Smooth muscle cell (in vitro differentiated cells): ENCODE data around the gene ZNF497. TPM values are rescaled to one million over a fixed set of nuclear protein-coding genes. Genes with fewer than 3 reads are reported as not detected.

Experiments
- DNase-seq: peaks from one replicate; lab custom pipeline; 2025; ENCODE audit not compliant: unreplicated experiment; lab: John Stamatoyannopoulos, UW
- H2AFZ ChIP-seq: fragments of 200-600 bp; sonication (generic); 2 replicates; pipeline ENCODE4 v1.6.0; 2016; ENCODE audit warnings: antibody characterized with exemption, low read depth, mild to moderate bottlenecking
- H3F3A ChIP-seq: fragments of 200-600 bp; sonication (generic); 2 replicates; pipeline ENCODE4 v1.6.0; 2017; ENCODE audit warnings: antibody characterized with exemption, low read depth
- H3K27ac ChIP-seq: fragments of 200-600 bp; sonication (generic); 2 replicates; pipeline ENCODE4 v1.5.1; 2016; ENCODE audit warnings: low read depth, mild to moderate bottlenecking
- H3K27me3 ChIP-seq: fragments of 200-600 bp; sonication (generic); 2 replicates; pipeline ENCODE4 v1.6.1; 2016; ENCODE audit warnings: low read depth, mild to moderate bottlenecking
- H3K36me3 ChIP-seq: fragments of 200-600 bp; sonication (generic); 2 replicates; pipeline ENCODE4 v1.5.1; 2016; ENCODE audit warnings: low read depth
- H3K4me1 ChIP-seq: fragments of 200-600 bp; sonication (generic); 2 replicates; pipeline ENCODE4 v1.5.1; 2016; ENCODE audit warnings: low read depth
- H3K4me2 ChIP-seq: fragments of 200-600 bp; sonication (generic); 2 replicates; pipeline ENCODE4 v1.6.0; 2016; ENCODE audit warnings: mild to moderate bottlenecking
- H3K4me3 ChIP-seq: fragments of 200-600 bp; sonication (generic); 2 replicates; pipeline ENCODE4 v1.5.1; 2016; ENCODE audit warnings: mild to moderate bottlenecking
- H3K79me2 ChIP-seq: fragments of 200-600 bp; sonication (generic); 2 replicates; pipeline ENCODE4 v1.6.0; 2016; ENCODE audit warnings: low read depth, mild to moderate bottlenecking
- H3K9ac ChIP-seq: fragments of 200-600 bp; sonication (generic); 2 replicates; pipeline ENCODE4 v1.6.0; 2016; ENCODE audit warnings: low read depth
- H3K9me3 ChIP-seq: fragments of 200-600 bp; sonication (generic); replicated peaks from 2 replicates; pipeline ENCODE4 v1.5.1; 2016; ENCODE audit warnings: low read depth
- H4K20me1 ChIP-seq: fragments of 200-600 bp; sonication (generic); 2 replicates; pipeline ENCODE4 v1.6.0; 2016; ENCODE audit warnings: low read depth
- CTCF ChIP-seq: fragments of 200-600 bp; sonication (generic); IDR thresholded peaks from 2 replicates; pipeline ENCODE4 v1.5.1; 2017; ENCODE audit warnings: borderline replicate concordance, mild to moderate bottlenecking, antibody characterized with exemption; ENCODE audit not compliant: insufficient read depth, poor library complexity, severe bottlenecking
- WGBS: methylation state at CpG from one replicate; pipeline ENCODE4 v1.1.7; 2016; ENCODE audit warnings: low lambda C conversion rate; 5-methylcytosine and 5-hydroxymethylcytosine counted together
- polyA plus RNA-seq: library from polyadenylated mRNA; unstranded; fragments of >200 nt; fragmentation: Nextera tagmentation; extraction: Ambion mirVana; gene quantifications from 2 replicates; pipeline ENCODE4 v1.2.1, GENCODE V29; 2016
- total RNA-seq: library from RNA; depleted of rRNA; stranded (reverse); fragments of >200 nt; gene quantifications from 2 replicates; pipeline ENCODE4 v1.2.3, GENCODE V29; 2014

ZNF497 gene
- total and polyA plus RNA-seq, 2 experiments from 2014 or later, result 0.58 to 4.6 TPM

DNA sequence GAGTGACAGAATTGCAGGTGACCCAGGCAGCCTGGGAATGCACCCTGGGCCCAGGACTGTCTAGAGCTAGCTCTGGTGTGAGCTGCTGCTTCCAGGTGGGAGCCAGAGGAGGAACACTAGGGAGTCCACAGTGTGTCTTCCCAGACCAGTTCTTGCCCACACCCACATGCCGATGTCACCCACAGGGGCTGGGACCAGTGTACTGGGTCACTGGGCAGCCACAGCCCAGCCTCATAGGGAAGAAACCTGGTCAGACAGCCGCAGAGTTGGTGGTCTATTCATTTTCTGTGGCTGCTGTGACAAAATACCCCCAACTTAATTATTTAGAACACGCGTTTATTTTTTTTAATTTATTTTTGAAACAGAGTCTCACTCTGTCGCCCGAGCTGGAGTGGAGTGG, 36.0 kb upstream of the ZNF497 start:
- no peak overlapping the region for H3K4me3 ChIP-seq
- DNase-seq, result no peak
- no peak overlapping the region for H3K27ac ChIP-seq
- H3K9ac ChIP-seq, result no peak overlapping the region
- H3K4me2 ChIP-seq, result no peak overlapping the region
- H4K20me1 ChIP-seq, result peaks cover 15% of the 10 kb centered on the region
- no peaks in the 10 kb centered on the region for H3K9me3 ChIP-seq
- no peaks in the 10 kb centered on the region for H3F3A ChIP-seq
- H3K4me1 ChIP-seq, result peaks cover 13% of the 10 kb centered on the region
- no peaks in the 10 kb centered on the region for H3K36me3 ChIP-seq
- H3K27me3 ChIP-seq, result no peaks in the 10 kb centered on the region
- 94% methylated on average over 6 of the region's 6 CpGs for WGBS
- H2AFZ ChIP-seq, result no peak overlapping the region
- peaks cover 6% of the 10 kb centered on the region for H3K79me2 ChIP-seq
- no peak for TF ChIP-seq CTCF

- H2AFZ ChIP-seq, result no peak overlapping the region
- H3K27ac ChIP-seq, result no peak overlapping the region
- no peak overlapping the region for H3K4me2 ChIP-seq
- no peak overlapping the region for H3K4me3 ChIP-seq
- H3K9ac ChIP-seq, result no peak overlapping the region
- H3K79me2 ChIP-seq, result peaks cover 6% of the 10 kb centered on the region
- peaks cover 13% of the 10 kb centered on the region for H3K4me1 ChIP-seq
- no peaks in the 10 kb centered on the region for H3K27me3 ChIP-seq
- DNase-seq, result no peak
- peaks cover 19% of the 10 kb centered on the region for H4K20me1 ChIP-seq
- no peaks in the 10 kb centered on the region for H3F3A ChIP-seq
- TF ChIP-seq CTCF, result no peak
- no peaks in the 10 kb centered on the region for H3K9me3 ChIP-seq
- no peaks in the 10 kb centered on the region for H3K36me3 ChIP-seq
- 97% methylated on average over 4 of the region's 4 CpGs for WGBS
These were observed 35.5 kb upstream of the ZNF497 start for GRCh38 chr19:58398087-58398486.

DNA sequence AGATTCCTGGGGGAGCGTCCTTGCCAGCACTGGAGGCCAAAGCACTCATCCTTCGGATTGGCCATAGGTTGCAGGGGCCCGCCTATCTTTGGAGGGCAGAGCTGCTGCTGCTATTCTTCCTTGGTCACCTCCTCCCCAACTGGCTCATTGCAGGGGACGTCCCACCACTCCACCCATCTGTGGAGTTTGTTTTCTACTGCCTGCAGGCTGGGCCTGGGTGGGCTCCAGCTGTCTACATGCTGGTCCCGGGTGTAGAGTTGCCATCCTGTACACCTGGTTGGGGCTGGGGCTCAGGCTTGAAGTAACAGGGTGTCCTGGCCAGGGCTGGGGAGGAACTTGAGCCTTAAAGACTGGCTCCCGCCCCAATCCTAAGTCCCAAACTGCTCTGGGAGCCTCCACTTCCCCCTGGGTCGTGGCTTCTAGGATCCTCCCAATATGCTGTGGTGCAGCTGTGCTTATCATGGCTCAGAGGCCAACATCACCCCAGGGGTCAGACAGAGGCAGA, 35.0 kb upstream of the ZNF497 start:
- Histone ChIP-seq H2AFZ (no peak overlapping the region), H3K79me2 (peaks cover 6% of the 10 kb centered on the region), H3F3A (peaks cover 4% of the 10 kb centered on the region), H3K9ac (no peak overlapping the region), H3K4me1 (peaks cover 13% of the 10 kb centered on the region), H3K27me3 (no peaks in the 10 kb centered on the region), H3K4me3 (no peak overlapping the region), H3K36me3 (no peaks in the 10 kb centered on the region), H3K9me3 (no peaks in the 10 kb centered on the region), H3K27ac (no peak overlapping the region), H4K20me1 (peaks cover 25% of the 10 kb centered on the region), H3K4me2 (no peak overlapping the region)
- no peak for TF ChIP-seq CTCF
- 79% methylated on average over 7 of the region's 7 CpGs for WGBS
- DNase-seq, result no peak

DNA sequence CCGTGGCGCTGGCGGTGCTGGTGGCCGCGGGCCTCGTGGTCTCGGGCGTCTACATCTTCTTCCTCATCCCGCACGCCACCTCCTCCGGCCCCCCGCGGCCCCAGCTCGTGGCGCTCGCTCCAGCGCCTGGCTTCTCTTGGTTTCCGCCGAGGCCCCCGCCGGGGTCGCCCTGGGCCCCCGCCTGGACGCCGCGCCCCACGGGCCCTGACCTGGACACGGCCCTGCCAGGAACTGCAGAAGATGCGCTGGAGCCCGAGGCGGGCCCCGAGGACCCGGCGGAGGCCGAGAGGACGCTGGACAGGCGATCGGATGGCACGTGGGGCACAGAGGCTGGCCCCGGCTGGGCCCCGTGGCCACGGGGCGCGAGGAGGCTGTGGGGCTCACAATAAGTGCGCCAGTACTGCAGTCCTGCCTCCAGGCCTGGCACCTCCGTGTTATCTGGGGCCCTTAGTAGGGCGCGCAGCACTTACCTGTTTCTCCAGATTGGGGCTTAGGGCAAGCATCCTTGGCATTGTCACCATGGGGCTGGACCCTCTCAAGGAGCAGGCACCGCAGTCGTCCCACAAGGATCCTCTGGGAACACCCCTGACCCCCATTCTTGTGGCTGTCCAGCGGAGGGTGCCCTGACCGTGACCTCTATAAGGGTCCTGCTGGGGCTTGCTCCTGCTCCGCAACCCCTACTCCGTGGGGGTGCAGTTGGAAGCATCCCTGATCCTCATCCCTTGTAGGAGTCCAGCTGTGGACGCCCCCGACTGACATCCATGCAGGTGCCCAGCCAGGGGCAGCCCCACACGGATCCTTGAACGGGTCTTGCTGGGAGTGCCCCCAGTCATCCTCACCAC, 34.4 kb upstream of the ZNF497 start:
- Histone ChIP-seq H3K79me2 (peaks cover 1% of the 10 kb centered on the region), H3K4me2 (peak overlapping the region; percentile 48), H3K9me3 (no peaks in the 10 kb centered on the region), H3K27ac (no peak overlapping the region), H3K4me3 (no peak overlapping the region), H4K20me1 (peaks cover 31% of the 10 kb centered on the region), H3K36me3 (no peaks in the 10 kb centered on the region), H3F3A (peaks cover 4% of the 10 kb centered on the region), H2AFZ (no peak overlapping the region), H3K4me1 (peaks cover 8% of the 10 kb centered on the region), H3K27me3 (no peaks in the 10 kb centered on the region), H3K9ac (no peak overlapping the region)
- no peak for DNase-seq
- TF ChIP-seq CTCF, result no peak
- 74% methylated on average over 42 of the region's 58 CpGs for WGBS
